IMR-90 (cell line): ENCODE results near the gene MTHFSD. TPM values are rescaled to one million over a fixed set of nuclear protein-coding genes. Genes with fewer than 3 reads are reported as not detected.

ENCODE experiments used
- ATAC-seq: fragments of 200-7000 bp; cut with Tn5 transposase; 2 replicates; pipeline ENCODE4 v1.9.1; 2020; ENCODE audit warnings: low read depth, mild to moderate bottlenecking, moderate library complexity
- BruUV-seq: library from RNA; stranded (reverse); fragments of 400-500 nt; replicated peaks from 2 replicates; lab custom pipeline; 2021; lab: Mats Ljungman, UMichigan
- CTCF ChIA-PET: fragments of 300-600 bp; formaldehyde crosslinking; extraction: SDS; loops from one replicate; lab custom pipeline; 2021; ENCODE audit warnings: antibody characterized with exemption; lab: Yijun Ruan, JAX
- POLR2A ChIA-PET: fragments of 300-600 bp; sonication (Branson Sonifier 250); formaldehyde crosslinking; loops from one replicate; lab custom pipeline; 2022; ENCODE audit warnings: antibody characterized with exemption; ENCODE audit not compliant: unreplicated experiment; lab: Charles Lee
- DNase-seq: peaks from one replicate; pipeline ENCODE4 v3.0.0; 2013
- H2AFZ ChIP-seq: replicated peaks from 2 replicates; pipeline ENCODE3; 2013; ENCODE audit warnings: low read length, mild to moderate bottlenecking; ENCODE audit not compliant: poor library complexity
- H2AK5ac ChIP-seq: 2 replicates; pipeline ENCODE4 v1.6.1; 2013; ENCODE audit warnings: low read depth, low read length, inconsistent platforms
- H2AK9ac ChIP-seq: replicated peaks from 2 replicates; pipeline ENCODE3; 2013; ENCODE audit warnings: mild to moderate bottlenecking, low read depth, low read length, moderate library complexity; ENCODE audit not compliant: poor library complexity
- H2BK120ac ChIP-seq: 2 replicates; pipeline ENCODE4 v1.6.1; 2013; ENCODE audit warnings: low read depth, low read length, inconsistent platforms
- H2BK15ac ChIP-seq: 3 replicates; pipeline ENCODE4 v1.6.1; 2013; ENCODE audit warnings: low read depth, low read length, inconsistent platforms
- H2BK20ac ChIP-seq: 2 replicates; pipeline ENCODE4 v1.6.1; 2013; ENCODE audit warnings: low read depth, mild to moderate bottlenecking, inconsistent platforms, low read length, moderate library complexity
- H2BK5ac ChIP-seq: 2 replicates; pipeline ENCODE4 v1.6.1; 2013; ENCODE audit warnings: mild to moderate bottlenecking, low read depth, low read length, inconsistent platforms; ENCODE audit not compliant: poor library complexity, severe bottlenecking
- H3K14ac ChIP-seq: replicated peaks from 2 replicates; pipeline ENCODE4 v1.6.1; 2013; ENCODE audit warnings: low read depth, low read length, inconsistent platforms
- H3K18ac ChIP-seq: 2 replicates; pipeline ENCODE4 v1.6.1; 2013; ENCODE audit warnings: low read depth, low read length, control low read depth
- H3K23ac ChIP-seq: 2 replicates; pipeline ENCODE4 v1.6.1; 2013; ENCODE audit warnings: low read depth, low read length, inconsistent platforms
- H3K27ac ChIP-seq: 2 replicates; pipeline ENCODE4 v1.5.1; 2013; ENCODE audit warnings: mild to moderate bottlenecking, control low read depth, low read length; ENCODE audit not compliant: insufficient read depth
- H3K27me3 ChIP-seq: 2 replicates; pipeline ENCODE4 v1.6.1; 2013; ENCODE audit warnings: low read length; ENCODE audit not compliant: control insufficient read depth, insufficient read depth
- H3K36me3 ChIP-seq: 2 replicates; pipeline ENCODE4 v1.6.1; 2013; ENCODE audit warnings: low read length, mixed read lengths; ENCODE audit not compliant: control insufficient read depth, insufficient read depth
- H3K4ac ChIP-seq: 2 replicates; pipeline ENCODE4 v1.6.1; 2013; ENCODE audit warnings: low read depth, low read length, inconsistent platforms
- H3K4me1 ChIP-seq: 2 replicates; pipeline ENCODE4 v1.6.1; 2013; ENCODE audit warnings: low read length, mixed read lengths; ENCODE audit not compliant: control insufficient read depth, insufficient read depth
- H3K4me2 ChIP-seq: 2 replicates; pipeline ENCODE4 v1.6.1; 2013; ENCODE audit warnings: low read depth, mild to moderate bottlenecking, control low read depth, low read length, moderate library complexity
- H3K4me3 ChIP-seq: 2 replicates; pipeline ENCODE4 v1.5.1; 2013; ENCODE audit warnings: low read depth, mild to moderate bottlenecking, control low read depth, low read length, moderate library complexity; ENCODE audit not compliant: insufficient read depth
- H3K56ac ChIP-seq: 2 replicates; pipeline ENCODE4 v1.6.1; 2013; ENCODE audit warnings: low read length, inconsistent platforms; ENCODE audit not compliant: insufficient read depth; ENCODE audit errors: extremely low read depth
- H3K79me1 ChIP-seq, 2 experiments: 2 replicates each; pipeline ENCODE4 v1.6.1; 2013; ENCODE audit warnings: low read length in 2 of 2, inconsistent platforms in 1 of 2, low read depth in 1 of 2
- H3K9ac ChIP-seq: 2 replicates; pipeline ENCODE4 v1.6.1; 2013; ENCODE audit warnings: low read depth, low read length, control low read depth
- H3K9me1 ChIP-seq: 2 replicates; pipeline ENCODE4 v1.6.1; 2013; ENCODE audit warnings: low read length, inconsistent platforms; ENCODE audit not compliant: insufficient read depth
- H3K9me3 ChIP-seq: 2 replicates; pipeline ENCODE4 v1.6.1; 2013; ENCODE audit warnings: low read length; ENCODE audit not compliant: control insufficient read depth, insufficient read depth
- H4K20me1 ChIP-seq: 2 replicates; pipeline ENCODE4 v1.6.1; 2013; ENCODE audit warnings: low read length, inconsistent platforms; ENCODE audit not compliant: insufficient read depth
- H4K5ac ChIP-seq: 2 replicates; pipeline ENCODE4 v1.6.1; 2013; ENCODE audit warnings: mild to moderate bottlenecking, low read depth, low read length, control low read depth
- H4K8ac ChIP-seq, 2 experiments: 2 replicates each; pipeline ENCODE4 v1.6.1; 2013; ENCODE audit warnings: low read depth in 2 of 2, low read length in 2 of 2, control low read depth in 1 of 2, inconsistent platforms in 1 of 2
- H4K91ac ChIP-seq: 2 replicates; pipeline ENCODE4 v1.6.1; 2013; ENCODE audit warnings: low read depth, low read length, inconsistent platforms; ENCODE audit not compliant: insufficient read depth
- CEBPB ChIP-seq: IDR thresholded peaks from 2 replicates; pipeline ENCODE4 v1.6.1; 2012; ENCODE audit warnings: low read depth, low read length, improper control_type of control experiment
- MAFK ChIP-seq: IDR thresholded peaks from 2 replicates; pipeline ENCODE4 v1.6.1; 2012; ENCODE audit warnings: low read depth, low read length, improper control_type of control experiment
- MXI1 ChIP-seq: IDR thresholded peaks from 2 replicates; pipeline ENCODE4 v1.6.1; 2012; ENCODE audit warnings: low read depth, mild to moderate bottlenecking, low read length, moderate library complexity, borderline replicate concordance
- NFE2L2 ChIP-seq: fragments of 150-350 bp; IDR thresholded peaks from 2 replicates; pipeline ENCODE4 v1.6.1; 2016; ENCODE audit warnings: low read depth, mild to moderate bottlenecking, low read length
- RCOR1 ChIP-seq: IDR thresholded peaks from 2 replicates; pipeline ENCODE4 v1.6.1; 2012; ENCODE audit warnings: mild to moderate bottlenecking, low read length, improper control_type of control experiment; ENCODE audit not compliant: insufficient replicate concordance
- RFX5 ChIP-seq: IDR thresholded peaks from 2 replicates; pipeline ENCODE4 v1.8.0; 2012; ENCODE audit warnings: low read depth, mild to moderate bottlenecking, low read length, moderate library complexity
- SMC3 ChIP-seq: fragments of 150-350 bp; IDR thresholded peaks from 2 replicates; pipeline ENCODE4 v1.6.1; 2016; ENCODE audit warnings: low read depth, mild to moderate bottlenecking, antibody characterized with exemption, low read length, moderate library complexity
- WGBS, 2 experiments: methylation state at CpG; one replicate each; pipeline versions ENCODE4 v1.1.5 to v1.1.7; 2013; ENCODE audit warnings: missing lambda C conversion rate in 2 of 2; ENCODE audit not compliant: insufficient read length in 1 of 2; ENCODE audit errors: extremely low coverage in 2 of 2; 5-methylcytosine and 5-hydroxymethylcytosine counted together
- dilution Hi-C: fragments of 300-500 bp; cut with HindIII; formaldehyde crosslinking; loops from one replicate; pipeline ENCODE4 v1.14.3; 2018; ENCODE audit warnings: low sequenced_read_pairs; ENCODE audit not compliant: unreplicated experiment
- in situ Hi-C: fragments of 300-500 bp; cut with MboI; formaldehyde crosslinking; loops from 3 replicates; pipeline ENCODE4 v1.14.3; 2019; ENCODE audit warnings: low sequenced_read_pairs, inconsistent platforms, mixed read lengths
- intact Hi-C: fragments of 100-400 bp; cut with micrococcal nuclease; formaldehyde crosslinking; loops from 2 replicates; pipeline ENCODE4 v1.10.0; 2022
- polyA plus RNA-seq, 3 experiments: library from polyadenylated mRNA; depleted of rRNA; stranded (reverse); fragments of >200 nt; gene quantifications; 2 replicates each; pipeline ENCODE4 v1.2.3, GENCODE V29; 2012; ENCODE audit warnings: low replicate concordance in 1 of 3
- total RNA-seq: library from RNA; depleted of rRNA; stranded (reverse); fragments of >200 nt; gene quantifications from 2 replicates; pipeline ENCODE4 v1.2.3, GENCODE V29; 2012

Gene MTHFSD
- total and polyA plus RNA-seq, 2 of the 4 experiments (the other 2 are of a cell fraction), result 8.2 to 16.8 TPM

DNA sequence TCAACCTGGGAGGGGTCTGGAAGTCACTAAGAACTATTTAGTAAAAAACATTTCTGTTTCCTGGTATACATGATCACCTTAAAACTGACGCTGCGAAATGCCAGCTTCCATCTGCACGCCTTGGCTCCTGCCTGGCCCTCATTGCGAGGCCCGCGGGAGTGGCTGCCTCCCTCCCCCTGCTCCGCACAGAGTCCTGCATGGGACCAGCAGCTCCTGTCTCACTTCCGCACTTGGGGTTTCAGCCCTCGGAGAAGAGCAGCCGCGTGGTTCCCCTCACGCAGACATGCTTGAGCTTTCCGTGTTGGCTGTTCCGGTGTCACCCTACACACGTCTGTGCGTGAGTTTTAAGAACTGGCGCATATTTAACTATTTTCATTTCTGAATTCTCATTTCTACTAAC, 18.4 kb downstream of the MTHFSD start:
- H2BK15ac ChIP-seq, result no peak overlapping the region
- H4K91ac ChIP-seq, result no peak overlapping the region
- H3K9ac ChIP-seq, result no peak overlapping the region
- H3K27me3 ChIP-seq, result no peaks in the 10 kb centered on the region
- peaks cover 39% of the 10 kb centered on the region for H3K36me3 ChIP-seq
- H2BK20ac ChIP-seq, result no peak overlapping the region
- no peak overlapping the region for H3K4me2 ChIP-seq
- BruUV-seq, result no TSS peak
- no peak overlapping the region for H2AK9ac ChIP-seq
- no peak overlapping the region for H3K27ac ChIP-seq
- H2BK5ac ChIP-seq, result no peak overlapping the region
- H4K5ac ChIP-seq, result no peak overlapping the region
- H3K4ac ChIP-seq, result no peak overlapping the region
- no peak overlapping the region for H3K18ac ChIP-seq
- no peak for ATAC-seq
- CTCF ChIA-PET, result no interaction called here
- in situ Hi-C loops, result no loop called here
- DNase-seq, result no peak
- no peak overlapping the region for H3K4me3 ChIP-seq
- TF ChIP-seq MAFK (no peak), SMC3 (no peak), RCOR1 (no peak), MXI1 (no peak), NFE2L2 (no peak), RFX5 (no peak), CEBPB (no peak)
- H4K20me1 ChIP-seq, result no peaks in the 10 kb centered on the region
- H2AK5ac ChIP-seq, result no peak overlapping the region
- dilution Hi-C loops, result no loop called here
- no peaks in the 10 kb centered on the region for H3K9me1 ChIP-seq
- intact Hi-C loops, result no loop called here
- H3K9me3 ChIP-seq, result no peaks in the 10 kb centered on the region
- H3K56ac ChIP-seq, result no peak overlapping the region
- WGBS, 2 experiments, result 96% methylated on average over 7 of the region's 17 CpGs; no CpG with 5 or more reads in 1 of the 2 experiments
- H3K79me1 ChIP-seq, result no peaks in the 10 kb centered on the region
- no peak overlapping the region for H3K23ac ChIP-seq
- no peak overlapping the region for H3K14ac ChIP-seq
- H2BK120ac ChIP-seq, result no peak overlapping the region
- no peak overlapping the region for H4K8ac ChIP-seq
- POLR2A ChIA-PET, result no interaction called here
- H3K4me1 ChIP-seq, result no peaks in the 10 kb centered on the region
- no peak overlapping the region for H2AFZ ChIP-seq
